ENCODE measurements around the gene ZNF324. TPM values are rescaled to one million over a fixed set of nuclear protein-coding genes. Genes with fewer than 3 reads are reported as not detected.
"Not testable (repeated sequence)": the region's sequence is repeated elsewhere in the genome, so short reads cannot be mapped to it uniquely, and the experiment has no call there.

Gene ZNF324
- total RNA-seq, 1 experiment from 2014 or later = 8.1 TPM

- Histone ChIP-seq H3K9me3 (ENCODE audit: insufficient read depth, low read depth) (no peaks in the 10 kb centered on the region), H3F3A (ENCODE audit: insufficient read depth, low read depth) (no peaks in the 10 kb centered on the region), H3K4me1 (replicated peaks; ENCODE audit: insufficient read depth) (no peaks in the 10 kb centered on the region), H3K27ac (no peak overlapping the region), H3K9me2 (ENCODE audit: insufficient read depth) (no peaks in the 10 kb centered on the region), H2AFZ (peak overlapping the region; percentile 99), H3K79me2 (ENCODE audit: low read depth) (peaks cover 13% of the 10 kb centered on the region; the same call in 1 of the 2 replicates), H3K4me3 (peak overlapping the region; percentile 88), H3K4me2 (peak overlapping the region; percentile 98), H3K27me3 (ENCODE audit: insufficient read depth, low read depth) (no peaks in the 10 kb centered on the region), H3K36me3 (ENCODE audit: low read depth) (no peaks in the 10 kb centered on the region), H4K20me1 (ENCODE audit: insufficient read depth) (no peaks in the 10 kb centered on the region)
- intact Hi-C loops (cut with micrococcal nuclease; ENCODE audit: unreplicated experiment) = loop anchor here (1.0 kb wide), 1 partner anchor 23 kb away; the partner anchor contains the start of gene ZNF446
- peak; percentile 92 to 97 for DNase-seq
- ChIA-PET POLR2A (ENCODE audit: unreplicated experiment) (interaction anchor here (0.6 to 1.1 kb wide), 4 partner anchors 10 to 137 kb away, joined by 3 to 4 read pairs (median 4); partner anchors contain the start of genes ZNF497 and ZNF584), CTCF (no interaction called here)
- TF ChIP-seq CTCF (conservative IDR thresholded peaks at IDR 0.05) (no peak), EZH2 (IDR thresholded peaks at IDR 0.05; ENCODE audit: low read depth) (no peak)
- BruUV-seq (replicated peaks) = TSS peak; percentile 85
These were observed 32.4 kb downstream of the ZNF324 start for GRCh38 chr19:58499021-58499927.

GRCh38 chr19:58500242-58500641 is 33.4 kb downstream of the ZNF324 start:
- no peaks in the 10 kb centered on the region for H3K9me3 ChIP-seq (ENCODE audit: insufficient read depth, low read depth)
- H2AFZ ChIP-seq = no peak overlapping the region
- H3K4me2 ChIP-seq = peak overlapping the region; percentile 98
- no peaks in the 10 kb centered on the region for H3K9me2 ChIP-seq (ENCODE audit: insufficient read depth)
- H3K4me3 ChIP-seq = no peak overlapping the region; the same call in 1 of the 2 replicates
- DNase-seq = no peak
- POLR2A ChIA-PET (ENCODE audit: unreplicated experiment) = interaction anchor here (1.1 kb wide), 1 partner anchor 92 kb away, joined by 4 read pairs; the partner anchor contains the start of gene ZNF584
- no peaks in the 10 kb centered on the region for H4K20me1 ChIP-seq (ENCODE audit: insufficient read depth)
- CTCF ChIA-PET = no interaction called here
- no peaks in the 10 kb centered on the region for H3K27me3 ChIP-seq (ENCODE audit: insufficient read depth, low read depth)
- BruUV-seq (replicated peaks) = no TSS peak
- peaks cover 13% of the 10 kb centered on the region; the same call in 1 of the 2 replicates for H3K79me2 ChIP-seq (ENCODE audit: low read depth)
- no peaks in the 10 kb centered on the region for H3K36me3 ChIP-seq (ENCODE audit: low read depth)
- TF ChIP-seq CTCF (conservative IDR thresholded peaks at IDR 0.05) = no peak
- no peak for TF ChIP-seq EZH2 (IDR thresholded peaks at IDR 0.05; ENCODE audit: low read depth)
- intact Hi-C loops (cut with micrococcal nuclease; ENCODE audit: unreplicated experiment) = no loop called here
- no peaks in the 10 kb centered on the region for H3F3A ChIP-seq (ENCODE audit: insufficient read depth, low read depth)
- H3K27ac ChIP-seq = no peak overlapping the region
- H3K4me1 ChIP-seq (replicated peaks; ENCODE audit: insufficient read depth) = no peaks in the 10 kb centered on the region

GRCh38 chr19:58507602-58508223 is 40.8 kb downstream of the ZNF324 start:
- DNase-seq; H3K4me3 ChIP-seq; CTCF ChIA-PET; H3K9me2 ChIP-seq (ENCODE audit: insufficient read depth); H2AFZ ChIP-seq; H3K4me1 ChIP-seq (replicated peaks; ENCODE audit: insufficient read depth); H3K79me2 ChIP-seq (ENCODE audit: low read depth); H3K9me3 ChIP-seq (ENCODE audit: insufficient read depth, low read depth); H3K27ac ChIP-seq; intact Hi-C loops (cut with micrococcal nuclease; ENCODE audit: unreplicated experiment); H3K27me3 ChIP-seq (ENCODE audit: insufficient read depth, low read depth); BruUV-seq (replicated peaks); H3K36me3 ChIP-seq (ENCODE audit: low read depth); H4K20me1 ChIP-seq (ENCODE audit: insufficient read depth); H3F3A ChIP-seq (ENCODE audit: insufficient read depth, low read depth); H3K4me2 ChIP-seq: not testable (repeated sequence)
- POLR2A ChIA-PET (ENCODE audit: unreplicated experiment) = interaction anchor here (0.7 kb wide), 1 partner anchor 65 kb away, joined by 9 read pairs; no protein-coding TSS in a partner anchor

Measured in PC-9 (cell line).